IPS DF 6.9 (cell line): ENCODE measurements around the gene DPEP2.
A peak's percentile ranks its signal among the peaks of the same experiment; 100 is the strongest.
"Not testable (repeated sequence)": the region's sequence is repeated elsewhere in the genome, so short reads cannot be mapped to it uniquely, and the experiment has no call there.

Experiments used
- DNase-seq: peaks from one replicate; pipeline ENCODE4 v3.0.0-alpha.2; 2013; ENCODE audit warnings: low read depth, low spot score
- H3K27ac ChIP-seq: one replicate; pipeline ENCODE4 v1.5.1; 2013; ENCODE audit warnings: low read length, control low read depth
- H3K27me3 ChIP-seq: 2 replicates; pipeline ENCODE4 v1.6.1; 2013; ENCODE audit warnings: mild to moderate bottlenecking, low read length; ENCODE audit not compliant: control insufficient read depth, insufficient read depth
- H3K36me3 ChIP-seq: 2 replicates; pipeline ENCODE4 v1.6.1; 2013; ENCODE audit warnings: low read length; ENCODE audit not compliant: control insufficient read depth, insufficient read depth
- H3K4me1 ChIP-seq: 2 replicates; pipeline ENCODE4 v1.6.1; 2013; ENCODE audit warnings: low read length; ENCODE audit not compliant: control insufficient read depth, insufficient read depth
- H3K4me3 ChIP-seq: 2 replicates; pipeline ENCODE4 v1.5.1; 2013; ENCODE audit warnings: mild to moderate bottlenecking, low read length
- H3K9me3 ChIP-seq: 2 replicates; pipeline ENCODE4 v1.6.1; 2013; ENCODE audit warnings: low read length, inconsistent platforms; ENCODE audit not compliant: control insufficient read depth, insufficient read depth
- WGBS: extraction: QIAGEN DNeasy Blood & Tissue Kit; methylation state at CpG from one replicate; pipeline ENCODE4 v1.1.7; 2013; ENCODE audit warnings: mixed read lengths, missing lambda C conversion rate; ENCODE audit not compliant: insufficient read length, insufficient coverage; 5-methylcytosine and 5-hydroxymethylcytosine counted together

DPEP2 gene

DNA sequence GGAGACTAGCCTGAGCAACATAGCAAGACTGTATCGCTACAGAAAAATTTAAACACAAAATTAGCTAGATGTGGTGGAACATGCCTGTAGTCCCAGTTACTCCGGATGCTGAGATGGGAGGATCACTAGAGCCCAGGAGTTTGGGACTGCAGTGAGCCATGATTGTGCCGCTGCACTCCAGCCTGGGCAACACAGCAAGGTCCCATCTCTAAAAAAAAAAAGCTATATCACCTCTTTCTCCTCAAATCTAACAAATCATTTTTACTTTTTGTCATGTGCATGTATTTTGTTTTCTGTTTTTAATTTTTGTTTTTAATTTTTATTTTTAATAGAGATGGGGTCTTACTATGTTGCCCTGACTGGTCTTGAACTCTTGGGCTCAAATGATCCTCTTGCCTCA lies 29.7 kb upstream of the DPEP2 start:
- no peak overlapping the region for H3K27ac ChIP-seq
- H3K9me3 ChIP-seq: no peaks in the 10 kb centered on the region
- no peaks in the 10 kb centered on the region for H3K4me1 ChIP-seq
- no CpG with 5 or more reads among the region's 3 CpGs for WGBS
- no peak for DNase-seq
- H3K27me3 ChIP-seq: no peaks in the 10 kb centered on the region
- H3K36me3 ChIP-seq: peaks cover 3% of the 10 kb centered on the region; the same call in 1 of the 2 replicates
- H3K4me3 ChIP-seq: no peak overlapping the region

DNA sequence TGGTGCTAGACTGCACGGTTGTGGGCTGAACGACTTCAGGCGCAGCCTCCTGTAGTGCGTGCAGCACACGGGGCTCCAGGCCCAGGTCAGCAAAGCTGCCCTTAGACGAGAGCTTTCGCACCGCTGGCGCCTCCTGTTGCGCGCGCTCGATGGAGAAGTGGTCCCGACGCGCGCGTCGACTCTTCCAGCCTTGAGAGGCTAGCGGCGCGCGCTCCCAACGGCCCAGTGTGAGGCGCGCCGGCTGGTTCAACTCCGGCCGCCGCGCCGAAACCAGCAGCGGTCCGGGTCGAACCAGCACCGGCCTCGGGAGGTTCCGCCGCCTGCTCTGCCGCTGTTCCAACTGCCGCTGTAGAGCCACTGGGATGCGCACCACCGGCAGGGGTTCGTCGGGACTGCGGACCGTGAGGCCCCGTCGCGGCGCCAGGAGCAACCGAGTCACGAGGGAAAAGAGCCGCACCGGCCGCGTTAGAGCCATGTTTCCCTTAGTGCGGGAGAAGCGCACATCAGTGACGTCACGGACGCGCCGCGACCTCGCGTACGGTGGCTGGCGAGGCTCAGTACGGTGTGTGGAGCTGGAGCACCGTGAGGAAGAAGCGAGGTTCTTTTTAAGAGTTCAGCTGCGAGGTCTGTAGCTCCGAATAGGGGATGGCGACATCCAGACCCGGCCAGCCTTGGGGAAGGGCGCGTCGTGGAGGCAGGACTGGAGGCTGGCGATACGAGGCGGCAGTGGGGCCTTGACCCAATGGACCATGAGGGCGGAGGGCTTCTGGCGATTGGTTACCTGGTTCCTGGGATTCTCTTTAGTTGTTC lies 23.6 kb upstream of the DPEP2 start, which contains the start of the genes DDX28 and DUS2:
TSS of gene DDX28 (minus strand) at position 505 of the 810 bp plus-strand sequence. CDS start at position 475, 30 bp downstream.
TSS of gene DUS2 (plus strand) at position 557 of the 810 bp plus-strand sequence. CDS start 14,740 bp downstream, outside the sequence.
- Histone ChIP-seq H3K36me3 (no peaks in the 10 kb centered on the region), H3K9me3 (no peaks in the 10 kb centered on the region), H3K4me3 (peak within 1 kb of the TSS; percentile 80), H3K27ac (no peak within 1 kb of the TSS), H3K27me3 (no peaks in the 10 kb centered on the region), H3K4me1 (peaks cover 2% of the 10 kb centered on the region; the same call in 1 of the 2 replicates)
- no CpG with 5 or more reads among the region's 84 CpGs for WGBS
- peak; percentile 89 for DNase-seq

DNA sequence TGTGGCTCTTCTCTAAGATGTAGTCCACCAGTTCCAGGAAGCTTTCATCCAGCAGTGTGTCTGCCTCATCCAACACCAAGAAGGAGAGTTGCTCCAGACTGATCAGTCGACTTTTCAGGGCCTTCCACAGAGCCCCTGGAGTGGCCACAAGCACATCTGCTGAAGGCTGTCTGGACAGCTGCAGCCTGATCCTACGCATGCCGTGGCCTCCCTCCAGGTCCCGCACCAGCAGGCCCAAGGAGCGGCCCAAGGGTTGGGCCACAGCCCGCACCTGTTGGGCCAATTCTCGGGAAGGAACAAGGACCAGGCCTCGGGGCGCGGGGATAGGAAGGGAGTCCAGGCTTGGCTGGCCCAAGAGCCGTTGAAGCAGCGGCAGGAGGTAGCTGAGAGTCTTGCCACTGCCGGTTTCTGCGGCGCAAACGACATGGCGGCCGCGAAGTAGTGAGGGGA lies 23.0 kb upstream of the DPEP2 start:
- Histone ChIP-seq H3K27me3 (no peaks in the 10 kb centered on the region), H3K4me1 (peaks cover 2% of the 10 kb centered on the region; the same call in 1 of the 2 replicates), H3K9me3 (no peaks in the 10 kb centered on the region), H3K27ac (no peak overlapping the region), H3K4me3 (peak overlapping the region; percentile 80), H3K36me3 (no peaks in the 10 kb centered on the region)
- no CpG with 5 or more reads among the region's 19 CpGs for WGBS
- no peak for DNase-seq

DNA sequence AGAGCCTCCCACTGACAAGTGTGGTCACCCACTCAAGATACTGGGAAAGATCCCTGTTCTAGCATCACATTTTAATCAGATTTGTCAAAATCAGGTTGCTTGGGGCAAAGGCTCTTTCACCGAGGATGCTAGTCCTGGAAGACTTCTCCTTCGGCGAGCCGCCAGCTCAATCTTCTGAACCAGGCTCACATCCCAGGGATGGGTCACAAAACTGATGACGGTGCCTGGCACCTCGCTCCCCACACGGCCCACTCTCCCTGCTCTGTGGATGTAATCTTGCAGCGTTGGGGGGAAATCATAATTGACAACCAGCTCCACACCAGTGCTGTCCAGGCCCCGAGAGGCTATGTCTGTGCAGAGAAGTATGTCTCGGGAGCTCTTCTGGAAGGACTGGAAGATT lies 22.2 kb upstream of the DPEP2 start:
- Histone ChIP-seq H3K4me1 (peaks cover 2% of the 10 kb centered on the region; the same call in 1 of the 2 replicates), H3K27ac (no peak overlapping the region), H3K9me3 (no peaks in the 10 kb centered on the region), H3K27me3 (no peaks in the 10 kb centered on the region), H3K4me3 (no peak overlapping the region), H3K36me3 (no peaks in the 10 kb centered on the region)
- no peak for DNase-seq
- no CpG with 5 or more reads among the region's 10 CpGs for WGBS

DNA sequence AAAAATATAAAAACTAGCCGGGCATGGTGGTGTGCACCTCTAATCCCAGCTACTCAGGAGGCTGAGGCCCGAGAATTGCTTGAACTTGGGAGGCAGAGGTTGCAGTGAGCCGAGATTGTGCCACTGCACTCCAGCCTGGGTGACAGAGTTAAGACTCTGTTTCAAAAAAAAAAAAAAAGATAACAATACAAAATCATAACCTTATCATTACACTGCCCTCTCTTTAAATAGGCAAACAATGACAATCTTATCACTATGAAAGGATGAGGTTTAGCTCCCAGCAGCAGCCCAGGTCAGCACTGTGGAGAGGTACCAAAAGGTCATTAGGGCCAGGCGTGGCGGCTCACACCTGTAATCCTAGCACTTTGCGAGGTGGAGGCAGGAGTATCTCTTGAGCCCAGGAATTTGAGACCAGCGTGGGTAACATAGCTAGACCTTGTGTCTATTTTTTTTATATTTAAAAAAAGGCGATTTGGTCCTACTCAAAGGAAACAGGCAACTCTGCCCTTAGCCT lies 19.9 kb upstream of the DPEP2 start:
- Histone ChIP-seq H3K4me3 (no peak overlapping the region), H3K4me1 (peaks cover 2% of the 10 kb centered on the region; the same call in 1 of the 2 replicates), H3K27me3 (no peaks in the 10 kb centered on the region), H3K9me3 (no peaks in the 10 kb centered on the region), H3K27ac (no peak overlapping the region), H3K36me3 (no peaks in the 10 kb centered on the region)
- DNase-seq: no peak
- no CpG with 5 or more reads among the region's 8 CpGs for WGBS

DNA sequence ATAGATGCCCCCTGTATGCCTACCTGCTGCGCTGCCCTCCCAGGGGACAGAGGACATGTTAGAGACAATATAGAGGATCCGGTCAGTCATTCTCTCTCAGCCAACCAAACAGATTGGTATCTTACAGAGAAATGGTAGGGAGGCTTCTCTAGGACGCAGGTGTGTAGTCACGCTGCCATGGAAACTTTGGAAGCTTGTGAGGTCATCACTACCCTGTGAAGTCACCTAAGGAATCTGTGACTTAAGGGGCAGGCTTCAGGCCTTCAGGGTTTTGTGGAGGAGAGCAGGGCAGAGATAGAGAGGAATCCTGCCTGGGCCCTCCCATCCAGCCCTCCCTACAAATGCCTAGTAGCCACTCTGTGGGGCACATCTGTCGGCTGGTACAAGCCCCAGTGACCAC lies 16.4 kb upstream of the DPEP2 start, which contains the start of gene DPEP2NB:
TSS of gene DPEP2NB (minus strand) at position 231 of the 400 bp plus-strand sequence. CDS start at position 90, 141 bp downstream.
- H3K27me3 ChIP-seq: no peaks in the 10 kb centered on the region
- H3K4me3 ChIP-seq: no peak within 1 kb of the TSS
- H3K9me3 ChIP-seq: no peaks in the 10 kb centered on the region
- H3K4me1 ChIP-seq: no peaks in the 10 kb centered on the region
- no peak within 1 kb of the TSS for H3K27ac ChIP-seq
- WGBS: no CpG with 5 or more reads among the region's 5 CpGs
- H3K36me3 ChIP-seq: no peaks in the 10 kb centered on the region
- no peak for DNase-seq

DNA sequence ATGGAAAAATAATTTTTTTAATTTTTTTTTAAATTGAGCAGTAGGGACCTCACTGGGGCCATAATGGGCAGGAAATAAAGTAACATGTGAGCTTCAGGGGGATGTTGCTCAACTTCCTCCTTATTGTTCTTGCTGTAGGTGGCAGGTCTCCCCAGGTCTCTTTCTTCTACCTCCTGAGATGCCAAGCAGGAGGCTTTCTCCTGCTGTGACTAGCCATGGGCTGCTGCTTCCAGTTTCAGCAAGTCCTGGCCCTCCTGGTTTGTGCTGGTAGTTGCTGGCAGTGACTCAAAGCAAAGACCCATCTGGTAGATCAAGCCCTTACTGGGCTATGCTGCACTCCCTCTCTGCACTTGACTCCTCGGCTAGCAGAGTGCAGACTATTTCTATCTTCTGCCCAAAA lies 14.2 kb upstream of the DPEP2 start:
- Histone ChIP-seq H3K36me3 (no peaks in the 10 kb centered on the region), H3K9me3 (no peaks in the 10 kb centered on the region), H3K27me3 (no peaks in the 10 kb centered on the region), H3K27ac (no peak overlapping the region), H3K4me3 (no peak overlapping the region), H3K4me1 (peaks cover 4% of the 10 kb centered on the region; the same call in 1 of the 2 replicates)
- no peak for DNase-seq
- no CpG with 5 or more reads among the region's 1 CpG for WGBS

DNA sequence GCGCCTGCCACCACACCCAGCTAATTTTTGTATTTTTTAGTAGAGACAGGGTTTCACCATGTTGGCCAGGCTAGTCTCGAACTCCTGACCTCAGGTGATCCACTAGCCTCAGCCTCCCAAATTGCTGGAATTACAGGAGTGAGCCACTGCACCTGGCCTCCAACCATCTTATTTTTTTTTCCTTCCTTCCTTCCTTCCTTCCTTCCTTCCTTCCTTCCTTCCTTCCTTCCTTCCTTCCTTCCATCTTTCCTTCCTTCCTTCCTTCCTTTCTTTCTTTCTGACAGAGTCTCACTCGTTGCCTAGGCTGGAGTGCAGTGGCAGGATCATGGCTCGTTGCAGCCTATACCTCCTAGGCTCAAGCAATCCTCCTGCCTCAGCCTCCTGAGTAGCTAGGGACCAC lies 10.6 kb upstream of the DPEP2 start:
- not testable (repeated sequence) for H3K9me3 ChIP-seq, H3K27ac ChIP-seq, H3K4me1 ChIP-seq, H3K36me3 ChIP-seq, DNase-seq, H3K4me3 ChIP-seq, H3K27me3 ChIP-seq
- no CpG with 5 or more reads among the region's 4 CpGs for WGBS

DNA sequence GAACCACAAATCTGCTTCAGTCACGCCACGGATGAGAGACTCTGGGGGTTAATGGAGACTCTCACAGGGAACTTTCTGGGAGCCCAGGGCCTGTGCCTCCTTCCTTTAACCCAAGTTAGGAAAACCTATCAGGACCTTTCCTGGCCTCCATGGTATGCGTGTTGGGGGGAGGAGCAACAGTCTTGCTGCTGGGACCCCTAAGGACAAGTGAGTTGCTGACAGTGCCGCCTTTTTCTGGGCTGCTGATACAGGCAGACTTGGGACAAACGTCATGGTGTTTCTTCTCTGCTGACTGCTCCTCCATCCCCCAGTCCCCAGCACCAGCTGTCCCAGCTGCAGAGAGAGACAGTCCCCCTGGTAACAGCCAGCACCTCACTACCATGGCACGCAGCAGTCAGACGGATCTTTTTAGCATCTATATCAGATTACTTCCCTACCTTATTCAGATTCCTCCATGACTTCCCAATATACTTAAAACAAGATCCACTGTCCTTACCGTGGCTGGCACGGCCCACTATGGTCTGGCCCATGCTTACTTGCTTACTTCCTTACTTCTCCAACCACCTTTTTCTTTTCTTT lies 10.0 kb upstream of the DPEP2 start:
- no peaks in the 10 kb centered on the region for H3K36me3 ChIP-seq
- DNase-seq: no peak
- no peak overlapping the region for H3K4me3 ChIP-seq
- H3K9me3 ChIP-seq: no peaks in the 10 kb centered on the region
- no CpG with 5 or more reads among the region's 9 CpGs for WGBS
- H3K4me1 ChIP-seq: peaks cover 4% of the 10 kb centered on the region; the same call in 1 of the 2 replicates
- H3K27ac ChIP-seq: no peak overlapping the region
- H3K27me3 ChIP-seq: no peaks in the 10 kb centered on the region

DNA sequence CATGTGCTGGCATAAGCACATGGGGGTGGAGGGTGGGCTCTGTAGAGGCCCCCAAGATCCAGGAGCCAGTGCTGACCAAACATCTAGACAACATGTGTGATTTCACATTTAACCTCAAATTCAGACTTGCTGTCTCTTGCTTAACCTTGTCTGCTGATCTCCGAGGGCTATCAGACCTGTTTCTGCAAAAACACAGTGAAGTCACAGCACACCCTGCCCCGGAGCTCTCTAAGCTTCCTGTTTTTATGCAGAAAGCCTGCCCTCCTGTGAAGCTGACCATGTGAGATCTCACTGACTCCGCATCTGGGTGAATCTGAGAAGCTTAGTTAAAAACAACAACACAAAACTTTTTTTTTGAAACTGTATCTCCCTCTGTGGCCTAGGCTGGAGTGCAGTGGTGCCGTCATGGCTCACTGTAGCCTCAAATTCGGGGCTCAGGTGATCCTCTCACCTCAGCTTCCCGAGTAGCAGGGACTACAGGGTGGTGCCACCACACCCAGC lies 6.6 kb upstream of the DPEP2 start:
- Histone ChIP-seq H3K4me1 (peaks cover 4% of the 10 kb centered on the region; the same call in 1 of the 2 replicates), H3K27me3 (no peaks in the 10 kb centered on the region), H3K36me3 (no peaks in the 10 kb centered on the region), H3K4me3 (no peak overlapping the region), H3K27ac (no peak overlapping the region), H3K9me3 (no peaks in the 10 kb centered on the region)
- no CpG with 5 or more reads among the region's 6 CpGs for WGBS
- no peak for DNase-seq
